Esophagus muscularis mucosa (tissue), 3 donors: ENCODE measurements around the gene OSBPL9.

Experiments used
- POLR2A ChIP-seq: fragments of 450-650 bp; IDR thresholded peaks from one replicate; pipeline ENCODE4 v1.6.1; 2017; ENCODE audit warnings: antibody characterized with exemption, moderate library complexity, mild to moderate bottlenecking, low read depth
- POLR2AphosphoS5 ChIP-seq, 2 donors: sonication (generic); formaldehyde crosslinking; IDR thresholded peaks; one replicate each; pipeline ENCODE4 v1.6.1; 2017; ENCODE audit warnings: antibody characterized with exemption in 2 of 2
- TF ChIP-seq, protein P1 (sequence below), 3 experiments: fragments of 200-600 bp in 2 of 3; fragments of 450-650 bp in 1 of 3; sonication (generic) in 2 of 3; IDR thresholded peaks; one replicate each; pipeline ENCODE4 v1.5.1; 2017 to 2019; ENCODE audit warnings: antibody characterized with exemption in 3 of 3, mild to moderate bottlenecking in 2 of 3, moderate library complexity in 1 of 3

DNA sequence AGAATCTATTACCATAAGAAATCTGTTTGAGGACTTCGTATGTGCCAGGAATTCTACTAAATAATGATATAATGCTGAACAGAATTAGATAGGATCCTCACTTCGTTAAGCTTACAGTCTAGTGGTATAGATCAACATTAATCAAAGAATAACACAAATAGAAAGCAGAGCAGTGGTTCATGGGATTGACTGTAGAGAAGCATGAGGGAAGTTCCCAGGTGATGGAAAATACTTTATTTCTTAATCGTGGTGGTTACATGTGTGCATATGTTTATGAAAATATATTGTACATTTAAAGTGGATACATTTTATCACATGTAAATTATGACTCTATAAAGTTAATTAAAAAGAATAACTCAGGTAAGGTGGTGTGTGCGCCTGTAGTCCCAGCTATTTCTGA is 110.5 kb downstream of the OSBPL9 start:
- TF ChIP-seq, protein P1, sequence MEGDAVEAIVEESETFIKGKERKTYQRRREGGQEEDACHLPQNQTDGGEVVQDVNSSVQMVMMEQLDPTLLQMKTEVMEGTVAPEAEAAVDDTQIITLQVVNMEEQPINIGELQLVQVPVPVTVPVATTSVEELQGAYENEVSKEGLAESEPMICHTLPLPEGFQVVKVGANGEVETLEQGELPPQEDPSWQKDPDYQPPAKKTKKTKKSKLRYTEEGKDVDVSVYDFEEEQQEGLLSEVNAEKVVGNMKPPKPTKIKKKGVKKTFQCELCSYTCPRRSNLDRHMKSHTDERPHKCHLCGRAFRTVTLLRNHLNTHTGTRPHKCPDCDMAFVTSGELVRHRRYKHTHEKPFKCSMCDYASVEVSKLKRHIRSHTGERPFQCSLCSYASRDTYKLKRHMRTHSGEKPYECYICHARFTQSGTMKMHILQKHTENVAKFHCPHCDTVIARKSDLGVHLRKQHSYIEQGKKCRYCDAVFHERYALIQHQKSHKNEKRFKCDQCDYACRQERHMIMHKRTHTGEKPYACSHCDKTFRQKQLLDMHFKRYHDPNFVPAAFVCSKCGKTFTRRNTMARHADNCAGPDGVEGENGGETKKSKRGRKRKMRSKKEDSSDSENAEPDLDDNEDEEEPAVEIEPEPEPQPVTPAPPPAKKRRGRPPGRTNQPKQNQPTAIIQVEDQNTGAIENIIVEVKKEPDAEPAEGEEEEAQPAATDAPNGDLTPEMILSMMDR (IDR thresholded peaks at IDR 0.05) = no peak
- TF ChIP-seq POLR2A (no peak), POLR2AphosphoS5 (IDR thresholded peaks at IDR 0.05) (no peak)
